Ascending aorta (tissue), 2 donors: Measurements from ENCODE around the gene CSRNP3. TPM values are rescaled to one million over a fixed set of nuclear protein-coding genes. Genes with fewer than 3 reads are reported as not detected.
"Not testable (repeated sequence)": the region's sequence is repeated elsewhere in the genome, so short reads cannot be mapped to it uniquely, and the experiment has no call there.

Source experiments
- DNase-seq, 2 donors: peaks; one replicate each; pipeline ENCODE4 v3.0.0-alpha.2; 2019; ENCODE audit warnings: low spot score in 2 of 2
- H3K27ac ChIP-seq, 2 donors: fragments of 200-600 bp; sonication (generic); one replicate each; pipeline ENCODE4 v1.5.1; 2016 to 2017; ENCODE audit warnings: mild to moderate bottlenecking in 1 of 2
- H3K27me3 ChIP-seq: fragments of 200-600 bp; sonication (generic); one replicate; pipeline ENCODE4 v1.5.1; 2017
- H3K36me3 ChIP-seq, 2 donors: fragments of 200-600 bp; sonication (generic); one replicate each; pipeline ENCODE4 v1.5.1; 2016
- H3K4me1 ChIP-seq, 2 donors: fragments of 200-600 bp; sonication (generic); one replicate each; pipeline ENCODE4 v1.5.1; 2016 to 2017; ENCODE audit warnings: mild to moderate bottlenecking in 1 of 2
- H3K4me3 ChIP-seq, 2 donors: fragments of 200-600 bp; sonication (generic); one replicate each; pipeline ENCODE4 v1.5.1; 2016 to 2017; ENCODE audit warnings: mild to moderate bottlenecking in 1 of 2
- H3K9me3 ChIP-seq, 2 donors: fragments of 200-600 bp; sonication (generic); one replicate each; pipeline ENCODE4 v1.5.1; 2016
- CTCF ChIP-seq, 3 experiments: fragments of 200-600 bp in 2 of 3; fragments of 450-650 bp in 1 of 3; sonication (generic) in 2 of 3; IDR thresholded peaks; one replicate each; pipeline ENCODE4 v1.5.1; 2016 to 2019; ENCODE audit warnings: antibody characterized with exemption in 3 of 3, mild to moderate bottlenecking in 1 of 3, moderate library complexity in 1 of 3
- intact Hi-C: fragments of 100-400 bp; cut with DNase I; formaldehyde crosslinking; loops from one replicate; pipeline ENCODE4 v1.15.1; 2023
- total RNA-seq: library from RNA; depleted of rRNA; stranded (reverse); fragments of >200 nt; gene quantifications from one replicate; pipeline ENCODE4 v1.1.0, GENCODE V29; 2016

Gene CSRNP3
- total RNA-seq, 1 donor from 2014 or later = 2.8 TPM

DNA sequence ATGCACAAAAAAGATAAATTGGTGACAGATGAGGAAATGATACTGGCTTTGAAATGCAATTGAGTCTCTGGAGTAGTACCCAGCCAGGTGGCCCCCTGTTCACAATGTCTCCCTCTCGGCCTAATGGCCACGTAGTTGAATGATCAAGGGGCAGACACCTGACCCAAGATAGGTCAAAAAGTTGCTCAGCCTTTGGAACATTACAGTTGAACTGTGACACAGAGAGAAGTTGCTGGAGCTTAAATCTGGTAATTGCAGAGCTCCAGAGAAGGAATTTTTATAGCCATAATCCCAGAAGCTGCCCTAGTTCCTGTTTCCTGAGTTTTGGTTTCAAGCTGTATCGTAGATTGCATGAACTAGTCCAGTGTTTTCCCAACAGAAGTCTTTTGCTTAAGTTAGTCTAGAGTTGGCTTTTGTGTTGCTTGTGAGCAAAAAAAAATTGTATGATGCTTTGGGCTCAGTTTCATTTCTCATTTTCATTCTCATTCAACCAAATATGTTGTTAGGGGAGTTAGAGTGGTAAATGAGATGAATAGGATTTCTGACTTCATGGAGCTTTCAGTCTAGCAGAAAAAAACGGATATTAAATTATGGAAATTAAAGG lies 117.9 kb downstream of the CSRNP3 start:
- no peak for TF ChIP-seq CTCF (IDR thresholded peaks at IDR 0.05)
- H3K36me3 ChIP-seq = no peaks in the 10 kb centered on the region
- no peaks in the 10 kb centered on the region for H3K9me3 ChIP-seq
- intact Hi-C loops = no loop called here
- no peak for DNase-seq
- H3K27ac ChIP-seq = no peak overlapping the region
- H3K4me1 ChIP-seq = peaks cover 0 to 14% of the 10 kb centered on the region in 2 donors
- no peaks in the 10 kb centered on the region for H3K27me3 ChIP-seq
- H3K4me3 ChIP-seq = no peak overlapping the region

- H3K9me3 ChIP-seq, H3K4me3 ChIP-seq, H3K27me3 ChIP-seq, H3K4me1 ChIP-seq, intact Hi-C loops, H3K36me3 ChIP-seq, H3K27ac ChIP-seq, DNase-seq: not testable (repeated sequence)
Observed at GRCh38 chr2:165590999-165591398, 121.5 kb downstream of the CSRNP3 start.

- no peaks in the 10 kb centered on the region for H3K9me3 ChIP-seq
- TF ChIP-seq CTCF (IDR thresholded peaks at IDR 0.05) = no peak
- intact Hi-C loops = no loop called here
Observed at GRCh38 chr2:165593081-165593480, 123.6 kb downstream of the CSRNP3 start.

DNA sequence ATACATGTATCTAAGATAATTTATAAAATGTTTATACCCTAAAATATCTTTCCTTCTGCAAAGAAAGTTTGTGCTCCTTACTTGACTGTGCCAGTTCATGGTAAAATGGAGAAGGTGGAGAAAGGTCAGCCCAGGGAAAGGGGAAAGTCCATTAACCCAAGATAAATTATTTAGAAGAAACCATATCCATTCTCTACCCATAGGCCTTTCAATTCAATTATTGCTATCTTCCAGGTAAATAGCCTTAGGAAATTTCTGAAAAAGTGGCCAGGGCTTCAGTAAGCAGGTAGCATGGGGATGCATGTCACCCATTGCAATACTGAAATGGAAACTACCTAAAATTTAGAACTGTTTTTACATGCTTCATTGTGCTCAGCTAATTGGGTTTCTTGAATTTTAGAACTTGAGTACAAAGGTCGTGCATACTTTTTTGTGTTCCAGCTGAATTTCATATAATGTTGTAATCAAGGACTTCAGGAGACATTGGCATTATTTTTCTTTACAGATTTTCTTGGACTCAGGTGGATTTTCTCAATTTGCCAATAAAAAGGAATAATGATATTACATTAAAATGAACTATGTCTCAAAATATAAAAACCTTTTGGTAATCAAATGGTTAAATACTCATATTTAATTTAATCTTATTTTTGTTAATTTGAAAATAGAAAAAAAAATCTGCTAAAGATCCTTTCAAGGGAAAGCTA lies 124.9 kb downstream of the CSRNP3 start:
- no peaks in the 10 kb centered on the region for H3K4me1 ChIP-seq
- no peak for DNase-seq
- no peaks in the 10 kb centered on the region for H3K27me3 ChIP-seq
- intact Hi-C loops = no loop called here
- H3K4me3 ChIP-seq = no peak overlapping the region
- H3K36me3 ChIP-seq = no peaks in the 10 kb centered on the region
- TF ChIP-seq CTCF (IDR thresholded peaks at IDR 0.05) = no peak
- no peak overlapping the region for H3K27ac ChIP-seq
- no peaks in the 10 kb centered on the region for H3K9me3 ChIP-seq

More at GRCh38 chr2:165593081-165593480, 123.6 kb downstream of the CSRNP3 start:
- Histone ChIP-seq H3K27ac (no peak overlapping the region), H3K4me1 (no peaks in the 10 kb centered on the region), H3K36me3 (no peaks in the 10 kb centered on the region), H3K4me3 (no peak overlapping the region), H3K27me3 (no peaks in the 10 kb centered on the region)
- DNase-seq = no peak

GRCh38 chr2:165594935-165595255 lies 125.4 kb downstream of the CSRNP3 start:
- Histone ChIP-seq H3K4me3 (no peak overlapping the region), H3K9me3 (no peaks in the 10 kb centered on the region), H3K36me3 (no peaks in the 10 kb centered on the region), H3K27ac (no peak overlapping the region), H3K4me1 (no peaks in the 10 kb centered on the region), H3K27me3 (no peaks in the 10 kb centered on the region)
- intact Hi-C loops = no loop called here
- DNase-seq = no peak
- TF ChIP-seq CTCF (IDR thresholded peaks at IDR 0.05) = no peak

- no peak for TF ChIP-seq CTCF (IDR thresholded peaks at IDR 0.05)
Observed at GRCh38 chr2:165596788-165597187, 127.3 kb downstream of the CSRNP3 start.

More at GRCh38 chr2:165596788-165597187, 127.3 kb downstream of the CSRNP3 start:
- no peak for DNase-seq
- Histone ChIP-seq H3K4me1 (peaks cover 0 to 5% of the 10 kb centered on the region in 2 donors), H3K27ac (no peak overlapping the region), H3K27me3 (no peaks in the 10 kb centered on the region), H3K9me3 (no peaks in the 10 kb centered on the region), H3K36me3 (no peaks in the 10 kb centered on the region), H3K4me3 (no peak overlapping the region)
- intact Hi-C loops = no loop called here
